HG03135 (cell line): ENCODE measurements around the gene LMOD1.
A peak's percentile ranks its signal among the peaks of the same experiment; 100 is the strongest.

ENCODE experiments used
- ATAC-seq: cut with Tn5 transposase; IDR thresholded peaks from one replicate; pipeline ENCODE4 v1.9.1; 2021; ENCODE audit warnings: mild to moderate bottlenecking, moderate library complexity; ENCODE audit not compliant: unreplicated experiment

LMOD1 gene

DNA sequence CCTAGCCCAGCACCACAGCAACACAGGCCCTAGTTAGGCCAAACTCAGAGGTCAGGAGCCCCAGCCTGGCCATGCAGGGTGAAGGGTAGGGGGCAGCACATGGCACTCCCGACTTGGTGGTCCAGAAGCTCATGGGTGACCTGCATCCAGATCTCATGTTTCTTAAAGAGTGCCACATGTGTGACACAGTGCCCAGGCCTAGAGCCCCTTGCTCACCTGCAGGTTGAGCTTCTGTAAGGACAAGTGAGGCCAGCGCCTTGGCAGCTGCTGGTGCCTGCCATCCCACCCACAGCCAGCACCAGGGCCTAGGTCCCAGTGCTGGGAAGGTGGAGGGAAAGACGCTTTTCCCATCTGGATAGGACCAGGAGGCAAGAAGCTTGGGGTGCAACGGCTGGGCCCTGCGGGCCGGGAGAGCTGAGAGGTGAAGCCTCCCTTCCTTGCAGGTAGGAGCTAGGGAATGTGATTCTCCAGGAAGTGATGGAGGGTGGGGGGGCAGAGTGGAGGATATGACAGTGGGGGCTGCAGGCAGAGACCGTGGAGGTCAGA is 51.2 kb downstream of the LMOD1 start:
- ATAC-seq = no peak

DNA sequence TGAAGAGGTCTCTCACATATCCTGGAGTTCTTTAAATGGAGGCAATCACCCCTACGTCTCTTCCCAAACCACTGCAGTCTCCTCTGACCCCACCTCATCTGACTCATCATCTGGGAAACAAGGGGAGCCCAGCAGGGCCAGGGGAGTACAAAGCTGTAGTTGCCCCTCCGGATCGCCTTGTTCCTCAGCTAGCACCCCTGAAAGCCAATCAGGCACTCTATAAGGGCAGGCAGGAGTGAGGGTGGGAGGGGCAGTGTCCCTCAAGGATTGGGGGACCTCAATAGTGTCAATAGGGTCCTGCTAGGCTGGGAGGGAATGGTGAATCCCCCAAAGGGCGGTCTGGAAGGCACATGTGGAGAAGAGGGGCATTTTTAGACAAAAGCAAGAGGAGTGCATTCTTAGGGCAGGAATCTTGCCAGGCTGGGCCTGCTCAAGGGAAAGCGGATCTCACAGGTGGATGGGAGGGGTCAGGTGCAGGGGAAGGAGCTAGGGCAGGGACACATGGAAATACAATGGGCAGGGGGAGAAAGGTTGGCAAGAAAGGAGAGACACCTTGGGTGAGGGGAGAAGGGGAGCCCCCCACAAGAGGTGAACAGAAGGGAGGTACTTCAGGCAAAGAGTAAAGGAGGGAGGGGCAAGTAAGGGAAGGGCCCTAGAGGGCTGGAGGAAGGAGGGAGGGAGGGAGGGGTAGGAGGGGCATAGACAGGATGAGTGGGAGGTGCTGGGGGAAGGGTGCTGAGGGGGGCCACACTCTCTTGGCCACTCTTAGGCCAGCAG is 51.8 kb downstream of the LMOD1 start:
- no peak for ATAC-seq

GRCh38 chr1:201893431-201893830 is 52.9 kb downstream of the LMOD1 start:
- ATAC-seq = no peak

DNA sequence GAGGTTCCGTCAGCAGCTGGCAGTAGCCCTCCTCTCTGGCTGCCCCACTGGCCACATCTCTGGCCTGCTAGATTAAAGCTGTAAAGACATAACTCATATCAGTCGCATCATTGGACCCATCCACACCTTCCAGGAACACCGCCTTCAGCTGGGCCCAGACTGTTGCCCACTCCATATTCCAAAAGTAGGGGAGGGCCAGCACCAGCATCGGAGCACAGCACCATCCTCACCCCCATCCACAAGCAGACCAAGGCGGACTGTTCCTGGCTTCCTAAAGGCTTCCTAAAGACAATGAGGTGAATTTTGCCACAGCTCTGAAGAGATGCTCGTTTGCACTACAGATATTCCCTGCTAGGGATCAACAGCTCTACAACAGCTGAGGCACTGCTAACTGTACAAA is 54.1 kb downstream of the LMOD1 start:
- no peak for ATAC-seq

DNA sequence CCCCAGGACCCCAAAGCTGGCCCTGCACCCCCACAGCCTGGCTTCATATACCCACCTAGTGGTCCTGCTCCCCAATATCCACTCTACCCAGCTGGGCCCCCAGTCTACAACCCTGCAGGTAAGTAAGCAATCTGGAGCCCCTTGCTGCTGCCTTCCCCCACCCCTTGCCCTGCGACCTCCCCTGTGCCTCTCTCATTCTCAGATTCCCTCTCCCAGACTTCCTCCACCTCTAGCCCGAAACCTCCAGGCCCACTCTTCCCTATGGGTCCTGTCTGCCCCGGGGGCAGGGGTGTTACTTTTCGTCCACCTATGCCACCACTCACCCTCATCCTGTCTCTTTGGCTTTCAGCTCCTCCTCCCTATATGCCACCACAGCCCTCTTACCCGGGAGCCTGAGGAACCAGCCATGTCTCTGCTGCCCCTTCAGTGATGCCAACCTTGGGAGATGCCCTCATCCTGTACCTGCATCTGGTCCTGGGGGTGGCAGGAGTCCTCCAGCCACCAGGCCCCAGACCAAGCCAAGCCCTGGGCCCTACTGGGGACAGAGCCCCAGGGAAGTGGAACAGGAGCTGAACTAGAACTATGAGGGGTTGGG is 54.8 kb downstream of the LMOD1 start:
- no peak for ATAC-seq

DNA sequence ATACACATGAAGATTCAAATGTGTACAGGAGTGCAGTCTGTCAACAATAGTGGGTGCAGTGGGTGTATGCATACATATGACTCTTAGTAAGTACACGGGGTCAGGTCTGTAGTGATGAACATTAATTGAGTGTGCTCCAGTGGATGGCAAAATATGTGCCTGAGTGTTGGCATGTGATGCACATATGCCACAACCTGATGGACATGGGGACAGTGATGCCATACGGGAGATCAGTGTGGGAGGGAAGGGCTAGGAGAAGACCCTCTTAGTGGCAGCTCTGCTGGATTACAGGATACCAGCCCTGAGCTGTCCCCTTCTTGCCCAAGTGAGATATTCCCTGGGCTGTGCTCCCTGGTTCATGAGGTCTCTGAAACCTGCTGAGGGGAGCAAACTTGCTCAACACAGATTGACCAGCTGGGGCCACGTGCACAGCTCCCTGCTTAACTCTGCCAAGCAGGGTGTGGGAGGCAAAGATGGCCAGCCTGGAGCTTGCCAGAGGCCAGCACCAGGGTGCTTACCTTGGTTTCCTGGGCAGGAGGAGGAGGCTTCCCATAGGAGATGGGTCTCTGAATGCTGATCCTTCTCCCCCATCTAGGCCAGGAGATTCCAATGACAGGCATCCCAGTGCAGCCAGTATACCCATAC is 55.4 kb downstream of the LMOD1 start:
- no peak for ATAC-seq

DNA sequence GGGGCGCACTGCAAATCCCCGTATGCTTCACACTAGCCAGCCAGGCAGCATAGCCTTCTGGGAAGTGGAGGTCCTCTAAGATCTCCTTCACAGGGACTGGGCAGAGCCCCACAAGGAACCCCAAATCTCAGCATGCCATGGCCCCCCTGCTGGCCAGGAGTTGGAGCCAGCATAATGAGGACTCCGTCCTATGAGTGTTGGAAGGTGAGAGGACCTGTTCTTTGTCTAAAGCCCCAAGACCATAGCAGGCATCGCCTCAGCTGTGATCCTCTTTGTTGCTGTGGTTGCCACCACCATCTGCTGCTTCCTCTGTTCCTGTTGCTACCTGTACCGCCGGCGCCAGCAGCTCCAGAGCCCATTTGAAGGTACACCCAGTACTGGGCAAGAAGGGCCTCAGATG is 56.1 kb downstream of the LMOD1 start:
- no peak for ATAC-seq

DNA sequence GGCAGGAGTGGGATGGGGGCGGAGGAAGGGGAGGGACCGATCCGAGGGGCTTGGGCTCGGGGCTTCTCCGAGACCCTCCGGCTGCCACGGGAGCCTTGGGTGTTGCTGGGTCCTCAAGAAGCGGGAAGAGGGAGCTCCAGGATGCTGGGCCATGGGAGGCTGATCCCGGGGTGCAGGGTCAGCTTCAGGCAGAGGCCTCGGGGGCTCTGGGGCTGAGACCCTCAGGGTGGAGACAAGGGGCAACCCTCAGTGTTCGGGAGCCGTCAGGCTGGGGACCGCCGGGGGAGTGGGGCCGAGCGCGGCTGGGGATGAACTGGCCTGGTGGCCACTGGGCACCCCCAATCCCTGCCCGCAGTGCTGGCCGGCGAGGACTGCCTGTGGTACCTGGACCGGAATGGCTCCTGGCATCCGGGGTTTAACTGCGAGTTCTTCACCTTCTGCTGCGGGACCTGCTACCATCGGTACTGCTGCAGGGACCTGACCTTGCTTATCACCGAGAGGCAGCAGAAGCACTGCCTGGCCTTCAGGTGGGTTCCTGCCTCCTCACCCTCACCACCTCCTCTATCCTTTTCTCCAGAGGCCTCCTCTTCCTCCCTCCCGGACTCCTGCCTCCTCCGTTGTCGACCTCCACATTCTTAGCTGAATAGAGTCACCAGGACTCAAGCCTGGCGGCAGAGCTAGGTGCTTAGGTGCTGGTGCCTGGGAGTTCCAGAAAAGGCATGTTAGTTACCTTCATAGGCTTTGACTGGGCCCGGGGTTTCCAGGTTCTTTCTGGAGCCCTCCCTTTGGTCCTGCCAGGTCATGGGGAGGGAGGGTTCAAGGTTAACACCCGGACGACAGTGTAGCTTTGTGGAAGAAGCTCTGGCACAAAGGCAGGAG is 57.0 kb downstream of the LMOD1 start:
- no peak for ATAC-seq

DNA sequence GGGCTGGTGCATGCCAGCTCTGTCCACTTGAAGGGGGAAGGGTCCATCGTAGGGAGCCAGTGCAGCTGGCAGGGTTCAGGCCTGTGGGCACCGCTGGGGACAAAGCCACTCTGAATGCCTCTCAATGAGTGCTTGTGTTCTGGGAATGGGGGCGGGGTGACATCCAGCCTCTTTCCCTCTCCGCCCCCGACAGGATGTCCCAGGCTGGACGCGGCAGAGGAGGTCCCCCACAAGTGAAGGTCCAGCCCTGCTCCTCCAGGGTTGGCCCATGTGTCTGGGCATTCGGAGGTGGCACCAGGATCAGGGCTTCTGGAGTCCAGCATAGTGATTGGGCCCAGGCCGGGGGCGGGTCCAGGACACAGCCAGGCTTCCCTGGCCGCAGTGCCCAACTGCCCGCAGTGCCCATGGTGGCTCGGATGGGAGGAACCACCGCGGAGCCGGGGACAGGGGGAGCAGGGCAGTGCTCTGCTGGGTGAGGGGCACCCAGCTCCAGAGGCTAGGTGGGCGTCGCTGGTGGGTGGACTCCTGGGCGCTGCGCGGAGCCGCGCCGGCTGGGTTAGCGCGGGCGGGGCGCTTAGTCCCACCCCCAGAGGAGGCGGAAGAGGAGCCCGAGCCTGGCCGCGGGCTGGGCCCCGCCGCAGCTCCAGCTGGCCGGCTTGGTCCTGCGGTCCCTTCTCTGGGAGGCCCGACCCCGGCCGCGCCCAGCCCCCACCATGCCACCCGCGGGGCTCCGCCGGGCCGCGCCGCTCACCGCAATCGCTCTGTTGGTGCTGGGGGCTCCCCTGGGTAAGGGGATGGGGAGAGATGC is 57.9 kb downstream of the LMOD1 start, which contains the start of gene SHISA4:
SHISA4 (plus strand) TSS at position 617 of the 808 bp plus-strand sequence; CDS start at position 714, 97 bp downstream.
- no peak for ATAC-seq

- ATAC-seq = no peak
Measured at GRCh38 chr1:201887116-201887866, 59.1 kb downstream of the LMOD1 start.

- no peak for ATAC-seq
Measured at GRCh38 chr1:201886103-201886885, 60.1 kb downstream of the LMOD1 start.

GRCh38 chr1:201885531-201886075 is 60.7 kb downstream of the LMOD1 start:
- no peak for ATAC-seq

DNA sequence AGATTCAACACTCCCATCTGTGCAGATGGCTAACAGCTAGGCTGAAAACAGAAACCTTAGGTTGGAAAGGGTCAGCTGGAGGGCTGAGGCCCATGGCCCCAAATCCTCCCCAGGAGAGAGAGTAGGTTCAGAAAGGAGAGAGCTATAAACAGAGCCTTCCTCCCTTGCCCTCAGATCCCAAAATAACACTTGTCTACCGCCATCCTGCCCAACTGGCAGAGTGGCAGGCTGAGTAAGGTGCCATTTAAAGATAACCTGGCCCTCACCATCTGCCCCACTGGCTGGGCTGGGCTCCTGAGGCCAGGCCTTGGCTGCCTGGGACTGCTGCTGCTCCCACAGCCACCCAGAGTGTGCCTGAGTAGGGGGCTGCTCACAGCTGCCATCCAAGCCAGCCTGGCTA is 61.9 kb downstream of the LMOD1 start:
- ATAC-seq = no peak

DNA sequence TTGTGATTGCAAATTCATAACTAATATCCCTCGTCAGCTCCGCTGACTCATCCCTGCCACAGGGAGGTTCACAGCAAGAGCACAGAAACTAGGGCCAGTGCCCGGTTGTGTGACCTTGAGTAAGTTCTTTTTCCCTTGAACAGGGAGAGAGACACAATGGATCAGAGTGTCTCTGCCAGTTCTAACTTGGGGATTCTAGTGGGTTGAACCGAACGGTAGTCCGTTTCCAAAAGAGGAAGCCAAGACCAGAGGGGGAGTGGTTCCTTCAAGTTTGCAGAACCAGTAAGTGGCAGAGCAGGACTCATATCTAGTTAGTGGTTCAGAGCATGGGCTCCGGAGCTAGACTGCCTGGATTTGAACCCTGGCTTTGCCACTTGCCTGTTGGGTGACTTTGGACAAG is 62.6 kb downstream of the LMOD1 start:
- no peak for ATAC-seq

- no peak for ATAC-seq
Measured at GRCh38 chr1:201883266-201883665, 63.1 kb downstream of the LMOD1 start.

DNA sequence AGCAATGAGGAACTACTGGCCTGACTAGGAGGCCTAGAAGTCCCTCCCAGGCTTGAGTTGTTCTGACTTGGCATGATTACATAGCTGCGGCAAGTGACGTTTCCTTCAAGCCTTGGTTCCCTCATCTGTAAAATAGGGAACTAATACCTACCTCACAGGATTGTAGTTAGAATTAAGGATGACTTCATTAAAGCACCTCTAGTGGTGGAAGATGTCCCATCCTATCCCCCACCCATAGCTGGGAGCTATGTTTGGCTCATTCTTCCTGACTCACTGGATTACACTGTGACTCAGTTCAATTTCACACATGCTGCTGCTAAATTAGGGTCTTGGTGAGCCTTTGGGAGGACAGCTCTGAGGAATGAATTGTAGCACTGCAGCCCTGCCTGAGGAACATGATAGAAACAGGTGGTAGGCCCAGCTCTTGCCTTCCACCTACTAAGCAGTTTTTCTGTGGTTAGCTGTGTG is 63.6 kb downstream of the LMOD1 start:
- ATAC-seq = peak; percentile 77

- no peak for ATAC-seq
Measured at GRCh38 chr1:201881617-201882016, 64.7 kb downstream of the LMOD1 start.

DNA sequence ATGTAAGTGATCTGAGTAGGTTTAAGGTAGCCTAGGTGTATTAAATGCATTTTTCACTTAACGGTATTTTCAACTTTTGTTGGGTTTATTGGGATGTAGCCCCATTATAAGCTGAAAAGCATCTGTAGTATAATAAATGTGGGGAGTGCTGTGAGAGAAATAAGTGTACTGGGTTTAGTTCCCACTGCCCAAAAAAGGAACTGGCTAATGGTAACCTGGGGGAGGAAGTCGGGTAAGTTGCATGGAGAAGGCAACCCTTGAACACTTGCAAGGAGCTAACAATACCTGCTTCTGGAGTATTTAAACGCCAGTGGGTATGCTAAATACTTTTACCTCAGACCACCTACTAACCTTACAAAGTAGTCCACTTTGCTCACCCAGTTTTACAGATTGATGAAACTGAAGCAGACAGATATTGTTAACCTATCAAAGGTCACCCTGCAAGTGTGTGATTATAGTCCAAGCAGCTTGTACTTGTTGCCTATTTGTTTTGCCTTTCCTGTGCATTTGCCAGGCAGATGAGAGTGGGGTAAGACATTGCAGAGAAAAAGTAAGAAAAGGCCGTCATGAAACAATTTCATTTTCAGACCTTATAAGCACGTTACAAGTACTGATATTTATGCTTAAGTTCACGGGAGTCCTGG is 65.3 kb downstream of the LMOD1 start:
- no peak for ATAC-seq
